CD1c-positive myeloid dendritic cell (primary cell): Measurements from ENCODE around the gene EPHX1.
"Not testable (repeated sequence)": the region's sequence is repeated elsewhere in the genome, so short reads cannot be mapped to it uniquely, and the experiment has no call there.

Source experiments
- DNase-seq: peaks from one replicate; pipeline ENCODE4 v3.0.0-alpha.2; 2016; ENCODE audit errors: extremely low spot score

The EPHX1 gene

GRCh38 chr1:225816643-225817538 is 7.0 kb downstream of the EPHX1 start:
- DNase-seq: no peak

- DNase-seq: peak; percentile 22
Observed at GRCh38 chr1:225817611-225818061, 7.7 kb downstream of the EPHX1 start.

GRCh38 chr1:225818229-225818628 is 8.3 kb downstream of the EPHX1 start:
- DNase-seq: no peak

GRCh38 chr1:225819346-225820192 is 9.6 kb downstream of the EPHX1 start:
- no peak for DNase-seq

GRCh38 chr1:225820522-225821120 is 10.7 kb downstream of the EPHX1 start:
- DNase-seq: no peak

- no peak for DNase-seq
Observed at GRCh38 chr1:225822655-225823403, 12.9 kb downstream of the EPHX1 start.

GRCh38 chr1:225823811-225824261 is 13.9 kb downstream of the EPHX1 start:
- DNase-seq: no peak

GRCh38 chr1:225824533-225824941 is 14.6 kb downstream of the EPHX1 start:
- no peak for DNase-seq

- no peak for DNase-seq
Observed at GRCh38 chr1:225825078-225825477, 15.2 kb downstream of the EPHX1 start.

- DNase-seq: peak; percentile 18
Observed at GRCh38 chr1:225825607-225826007, 15.7 kb downstream of the EPHX1 start.

GRCh38 chr1:225827076-225827475 is 17.2 kb downstream of the EPHX1 start:
- no peak for DNase-seq

- no peak for DNase-seq
Observed at GRCh38 chr1:225828706-225829345, 18.9 kb downstream of the EPHX1 start.

- DNase-seq: no peak
Observed at GRCh38 chr1:225830841-225831240, 20.9 kb downstream of the EPHX1 start.

- DNase-seq: no peak
Observed at GRCh38 chr1:225834417-225835329, 24.7 kb downstream of the EPHX1 start.

GRCh38 chr1:225835856-225836255 is 25.9 kb downstream of the EPHX1 start:
- no peak for DNase-seq

GRCh38 chr1:225836296-225836695 is 26.4 kb downstream of the EPHX1 start:
- DNase-seq: not testable (repeated sequence)

- DNase-seq: no peak
Observed at GRCh38 chr1:225838793-225839192, 28.9 kb downstream of the EPHX1 start.

GRCh38 chr1:225840223-225840610 is 30.3 kb downstream of the EPHX1 start:
- no peak for DNase-seq

- no peak for DNase-seq
Observed at GRCh38 chr1:225840713-225841112, 30.8 kb downstream of the EPHX1 start.

GRCh38 chr1:225842074-225842473 is 32.1 kb downstream of the EPHX1 start:
- no peak for DNase-seq
